ENCODE results near the gene KLF4. TPM values are rescaled to one million over a fixed set of nuclear protein-coding genes. Genes with fewer than 3 reads are reported as not detected.

Gene KLF4
- total RNA-seq, 4 donors from 2014 or later: 41.9 to 87.5 (median 63.7) TPM

GRCh38 chr9:107472581-107473340 lies 16.8 kb downstream of the KLF4 start:
- intact Hi-C loops (cut with DNase I): no loop called here
- H3K4me1 ChIP-seq: no peaks in the 10 kb centered on the region
- H3K27ac ChIP-seq (replicated peaks in 1 of 4): no peak overlapping the region
- H3K27me3 ChIP-seq: no peaks in the 10 kb centered on the region
- no peak for TF ChIP-seq POLR2AphosphoS5 (IDR thresholded peaks at IDR 0.05)
- no peak for TF ChIP-seq CTCF (IDR thresholded peaks at IDR 0.05)
- TF ChIP-seq POLR2A (IDR thresholded peaks at IDR 0.05; ENCODE audit: low read depth): no peak
- TF ChIP-seq EP300 (IDR thresholded peaks at IDR 0.05): no peak
- no peak overlapping the region for H3K4me3 ChIP-seq
- no peak for DNase-seq (ENCODE audit: extremely low spot score)
- whole genome bisulfite sequencing: 75% methylated on average over 9 of the region's 9 CpGs
- no peaks in the 10 kb centered on the region for H3K9me3 ChIP-seq
- H3K36me3 ChIP-seq: no peaks in the 10 kb centered on the region

- H3K4me3 ChIP-seq: no peak overlapping the region
- no peak for DNase-seq (ENCODE audit: extremely low spot score)
- TF ChIP-seq POLR2A (IDR thresholded peaks at IDR 0.05; ENCODE audit: low read depth): no peak
- no peak for TF ChIP-seq EP300 (IDR thresholded peaks at IDR 0.05)
- no peak for TF ChIP-seq CTCF (IDR thresholded peaks at IDR 0.05)
- TF ChIP-seq POLR2AphosphoS5 (IDR thresholded peaks at IDR 0.05): no peak
- intact Hi-C loops (cut with DNase I): no loop called here
- no peaks in the 10 kb centered on the region for H3K9me3 ChIP-seq
- no peaks in the 10 kb centered on the region for H3K27me3 ChIP-seq
- no peak overlapping the region for H3K27ac ChIP-seq (replicated peaks in 1 of 4)
- no peaks in the 10 kb centered on the region for H3K4me1 ChIP-seq
- H3K36me3 ChIP-seq: no peaks in the 10 kb centered on the region
- 87% methylated on average over 6 of the region's 6 CpGs for WGBS
Observed at GRCh38 chr9:107471552-107471951, 18.0 kb downstream of the KLF4 start.

- 95% methylated on average over 1 of the region's 1 CpG for WGBS
- DNase-seq (ENCODE audit: extremely low spot score): no peak
- no peak overlapping the region for H3K4me3 ChIP-seq
- peaks cover 0 to 14% (median 0%) of the 10 kb centered on the region in 4 donors for H3K27me3 ChIP-seq
- no peak overlapping the region for H3K27ac ChIP-seq (replicated peaks in 1 of 4)
- H3K9me3 ChIP-seq: no peaks in the 10 kb centered on the region
- H3K4me1 ChIP-seq: peaks cover 8 to 16% (median 16%) of the 10 kb centered on the region in 4 donors
- intact Hi-C loops (cut with DNase I): loop anchor here (5.0 kb wide), 1 partner anchor 1295 kb away; no protein-coding TSS in a partner anchor
- TF ChIP-seq EP300 (IDR thresholded peaks at IDR 0.05): no peak
- TF ChIP-seq POLR2AphosphoS5 (IDR thresholded peaks at IDR 0.05): no peak
- TF ChIP-seq POLR2A (IDR thresholded peaks at IDR 0.05; ENCODE audit: low read depth): no peak
- no peak for TF ChIP-seq CTCF (IDR thresholded peaks at IDR 0.05)
- no peaks in the 10 kb centered on the region for H3K36me3 ChIP-seq
Observed at GRCh38 chr9:107467416-107467815, 22.2 kb downstream of the KLF4 start.

GRCh38 chr9:107466826-107467225 lies 22.7 kb downstream of the KLF4 start:
- Histone ChIP-seq H3K27me3 (peaks cover 0 to 19% (median 0%) of the 10 kb centered on the region in 4 donors), H3K36me3 (no peaks in the 10 kb centered on the region), H3K9me3 (no peaks in the 10 kb centered on the region), H3K4me3 (no peak overlapping the region), H3K4me1 (peaks cover 8 to 16% (median 16%) of the 10 kb centered on the region in 4 donors), H3K27ac (replicated peaks in 1 of 4) (no peak overlapping the region)
- DNase-seq (ENCODE audit: extremely low spot score): no peak
- intact Hi-C loops (cut with DNase I): loop anchor here (5.0 kb wide), 1 partner anchor 1295 kb away; no protein-coding TSS in a partner anchor
- WGBS: 89% methylated on average over 2 of the region's 2 CpGs
- TF ChIP-seq POLR2AphosphoS5 (IDR thresholded peaks at IDR 0.05) (no peak), CTCF (IDR thresholded peaks at IDR 0.05) (no peak), POLR2A (IDR thresholded peaks at IDR 0.05; ENCODE audit: low read depth) (no peak), EP300 (IDR thresholded peaks at IDR 0.05) (no peak)
